ENCODE results near the gene GDPD2.
"Not testable (repeated sequence)": the region's sequence is repeated elsewhere in the genome, so short reads cannot be mapped to it uniquely, and the experiment has no call there.

The GDPD2 gene, protein sequence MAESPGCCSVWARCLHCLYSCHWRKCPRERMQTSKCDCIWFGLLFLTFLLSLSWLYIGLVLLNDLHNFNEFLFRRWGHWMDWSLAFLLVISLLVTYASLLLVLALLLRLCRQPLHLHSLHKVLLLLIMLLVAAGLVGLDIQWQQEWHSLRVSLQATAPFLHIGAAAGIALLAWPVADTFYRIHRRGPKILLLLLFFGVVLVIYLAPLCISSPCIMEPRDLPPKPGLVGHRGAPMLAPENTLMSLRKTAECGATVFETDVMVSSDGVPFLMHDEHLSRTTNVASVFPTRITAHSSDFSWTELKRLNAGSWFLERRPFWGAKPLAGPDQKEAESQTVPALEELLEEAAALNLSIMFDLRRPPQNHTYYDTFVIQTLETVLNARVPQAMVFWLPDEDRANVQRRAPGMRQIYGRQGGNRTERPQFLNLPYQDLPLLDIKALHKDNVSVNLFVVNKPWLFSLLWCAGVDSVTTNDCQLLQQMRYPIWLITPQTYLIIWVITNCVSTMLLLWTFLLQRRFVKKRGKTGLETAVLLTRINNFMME

DNA sequence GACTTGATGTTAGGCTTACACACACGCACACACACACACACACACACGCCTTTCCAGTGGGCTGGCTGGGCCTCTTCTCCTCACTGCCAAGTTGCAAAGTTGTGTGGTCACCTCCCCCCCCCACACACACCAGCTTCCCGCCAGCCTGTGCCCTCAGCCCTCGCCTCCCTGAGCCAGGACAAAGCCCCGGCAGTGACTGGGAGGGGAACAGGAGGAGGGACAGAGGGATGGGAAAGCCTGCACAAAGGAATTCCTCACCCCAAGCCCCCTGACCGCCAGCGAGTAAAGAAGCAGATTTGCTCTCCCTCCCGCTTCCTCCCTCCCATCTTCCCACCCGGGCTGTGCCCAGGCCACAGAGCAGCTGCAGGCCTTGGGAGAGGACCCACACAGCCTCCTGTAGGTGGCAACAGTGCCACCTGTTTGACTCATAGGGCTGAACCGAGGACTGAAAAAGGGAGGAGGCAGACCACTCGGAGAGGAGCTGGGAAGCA, at the start of gene GDPD2:
Gene GDPD2, plus strand, starts transcription at position 464 of the 491 bp plus-strand sequence. CDS start 1,671 bp downstream, outside the sequence.
- in situ Hi-C loops (cut with HindIII; ENCODE audit: low pct_unique_long_range_greater_than_20kb, low sequenced_read_pairs) = no loop called here
- TF ChIP-seq JUND (IDR thresholded peaks at IDR 0.05; ENCODE audit: low read depth) = no peak
- peak; percentile 7 to 60 for DNase-seq (ENCODE audit: low read depth in 1 of 2, low spot score in 1 of 2)

- no peak for DNase-seq (ENCODE audit: low read depth in 1 of 2, low spot score in 1 of 2)
- in situ Hi-C loops (cut with HindIII; ENCODE audit: low pct_unique_long_range_greater_than_20kb, low sequenced_read_pairs) = no loop called here
- TF ChIP-seq JUND (IDR thresholded peaks at IDR 0.05; ENCODE audit: low read depth) = no peak
These were observed 36.9 kb upstream of the GDPD2 start for GRCh38 chrX:70386235-70386634.

- DNase-seq (ENCODE audit: low read depth in 1 of 2, low spot score in 1 of 2) = no peak
- no peak for TF ChIP-seq JUND (IDR thresholded peaks at IDR 0.05; ENCODE audit: low read depth)
- in situ Hi-C loops (cut with HindIII; ENCODE audit: low pct_unique_long_range_greater_than_20kb, low sequenced_read_pairs) = no loop called here
These were observed 24.2 kb upstream of the GDPD2 start for GRCh38 chrX:70398899-70399298.

DNA sequence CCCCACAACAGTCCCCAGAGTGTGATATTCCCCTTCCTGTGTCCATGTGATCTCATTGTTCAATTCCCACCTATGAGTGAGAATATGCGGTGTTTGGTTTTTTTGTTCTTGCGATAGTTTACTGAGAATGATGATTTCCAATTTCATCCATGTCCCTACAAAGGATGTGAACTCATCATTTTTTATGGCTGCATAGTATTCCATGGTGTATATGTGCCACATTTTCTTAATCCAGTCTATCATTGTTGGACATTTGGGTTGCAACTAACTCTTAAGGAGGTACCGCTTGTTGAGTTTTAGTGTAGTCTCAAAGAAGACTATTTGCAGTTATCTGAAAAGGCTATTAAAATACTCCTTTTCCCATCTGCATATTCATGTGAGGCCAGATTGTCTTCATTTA, 22.9 kb upstream of the GDPD2 start:
- in situ Hi-C loops (cut with HindIII; ENCODE audit: low pct_unique_long_range_greater_than_20kb, low sequenced_read_pairs); DNase-seq (ENCODE audit: low read depth in 1 of 2, low spot score in 1 of 2): not testable (repeated sequence)

DNA sequence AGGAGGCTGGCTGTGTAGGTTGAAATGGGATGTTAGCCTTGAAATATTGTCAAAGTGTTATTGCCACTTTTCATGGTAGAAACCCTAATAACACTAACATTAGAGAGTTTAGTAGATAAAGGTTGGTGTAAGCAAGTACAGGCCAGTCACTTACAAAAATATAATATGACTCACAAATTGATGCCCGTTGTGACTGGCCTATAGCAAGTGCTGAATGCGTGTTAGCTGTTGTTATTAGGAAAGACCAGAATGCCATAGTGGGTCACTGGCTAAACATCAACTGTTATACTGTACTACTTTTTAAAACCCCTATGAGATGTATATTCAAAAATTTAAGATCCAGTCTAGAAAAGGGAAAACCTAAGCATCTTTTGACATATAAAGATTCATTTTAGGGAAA, 20.4 kb upstream of the GDPD2 start:
- in situ Hi-C loops (cut with HindIII; ENCODE audit: low pct_unique_long_range_greater_than_20kb, low sequenced_read_pairs) = no loop called here
- TF ChIP-seq JUND (IDR thresholded peaks at IDR 0.05; ENCODE audit: low read depth) = no peak
- DNase-seq (ENCODE audit: low read depth in 1 of 2, low spot score in 1 of 2) = no peak

DNA sequence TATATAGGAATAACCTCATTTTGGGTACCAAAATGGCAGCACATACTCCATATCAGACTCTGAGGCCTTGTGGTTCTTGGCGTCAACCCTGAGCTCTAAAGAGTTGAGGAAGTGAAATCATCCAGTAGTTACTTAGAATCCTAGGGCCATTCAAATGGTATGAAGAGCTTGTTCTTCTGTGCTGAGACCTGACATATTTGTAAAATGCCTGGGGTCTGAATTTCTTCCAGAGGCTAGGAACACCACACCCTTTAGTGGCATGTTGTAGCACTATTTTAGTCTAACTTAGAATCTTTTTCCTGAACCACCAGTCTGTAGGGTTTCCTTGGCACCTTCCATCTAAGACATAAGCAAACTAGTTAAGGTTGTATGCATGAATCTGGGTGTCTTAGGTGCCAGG, 18.1 kb upstream of the GDPD2 start:
- in situ Hi-C loops (cut with HindIII; ENCODE audit: low pct_unique_long_range_greater_than_20kb, low sequenced_read_pairs) = no loop called here
- no peak for TF ChIP-seq JUND (IDR thresholded peaks at IDR 0.05; ENCODE audit: low read depth)
- DNase-seq (ENCODE audit: low read depth in 1 of 2, low spot score in 1 of 2) = no peak

GRCh38 chrX:70410921-70411320, 12.2 kb upstream of the GDPD2 start:
- no peak for TF ChIP-seq JUND (IDR thresholded peaks at IDR 0.05; ENCODE audit: low read depth)
- in situ Hi-C loops (cut with HindIII; ENCODE audit: low pct_unique_long_range_greater_than_20kb, low sequenced_read_pairs) = no loop called here
- no peak for DNase-seq (ENCODE audit: low read depth in 1 of 2, low spot score in 1 of 2)

DNA sequence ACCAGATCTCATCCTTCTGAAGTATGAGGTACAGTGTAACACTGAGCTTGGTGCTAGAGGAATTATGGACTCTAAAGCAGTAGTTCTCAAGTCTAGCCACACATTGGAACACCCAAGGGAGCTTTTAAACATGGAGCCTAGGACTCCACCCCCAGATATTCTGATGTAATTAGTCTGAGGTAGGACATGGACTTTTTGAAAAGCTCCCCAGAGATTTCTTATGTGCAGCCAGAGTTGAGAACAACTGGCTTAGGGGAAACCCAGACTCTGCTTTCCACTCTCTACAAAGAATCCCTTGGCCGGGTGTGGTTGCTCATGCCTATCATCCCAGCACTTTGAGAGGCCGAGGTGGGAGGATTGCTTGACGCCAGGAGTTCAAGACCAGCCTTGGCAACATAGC, 11.6 kb upstream of the GDPD2 start:
- in situ Hi-C loops (cut with HindIII; ENCODE audit: low pct_unique_long_range_greater_than_20kb, low sequenced_read_pairs) = no loop called here
- no peak for TF ChIP-seq JUND (IDR thresholded peaks at IDR 0.05; ENCODE audit: low read depth)
- no peak for DNase-seq (ENCODE audit: low read depth in 1 of 2, low spot score in 1 of 2)

DNA sequence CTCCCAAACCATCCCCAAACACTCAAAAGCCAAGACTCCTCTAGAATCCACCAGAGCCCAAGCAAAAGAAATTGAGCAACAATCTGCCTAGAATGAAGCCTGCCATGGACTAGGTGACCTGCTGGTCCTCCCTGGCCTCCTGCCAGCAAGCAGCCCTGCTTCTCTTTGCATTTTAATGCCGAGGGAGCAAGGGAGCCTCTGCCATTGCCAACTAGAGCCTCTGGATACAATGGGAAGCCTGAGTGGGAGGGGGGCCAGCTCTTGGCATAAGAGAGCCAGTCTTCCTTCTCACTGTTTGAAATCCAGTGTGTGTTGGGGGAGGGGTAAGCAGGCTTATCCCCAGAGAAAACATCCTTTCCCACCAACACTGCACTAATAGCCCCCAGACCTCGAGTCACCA, 1.5 kb upstream of the GDPD2 start:
- in situ Hi-C loops (cut with HindIII; ENCODE audit: low pct_unique_long_range_greater_than_20kb, low sequenced_read_pairs) = no loop called here
- TF ChIP-seq JUND (IDR thresholded peaks at IDR 0.05; ENCODE audit: low read depth) = no peak
- no peak for DNase-seq (ENCODE audit: low read depth in 1 of 2, low spot score in 1 of 2)

GRCh38 chrX:70423936-70424675, 992 bp downstream of the GDPD2 start:
- in situ Hi-C loops (cut with HindIII; ENCODE audit: low pct_unique_long_range_greater_than_20kb, low sequenced_read_pairs) = no loop called here
- no peak for DNase-seq (ENCODE audit: low read depth in 1 of 2, low spot score in 1 of 2)
- no peak for TF ChIP-seq JUND (IDR thresholded peaks at IDR 0.05; ENCODE audit: low read depth)

- in situ Hi-C loops (cut with HindIII; ENCODE audit: low pct_unique_long_range_greater_than_20kb, low sequenced_read_pairs) = no loop called here
- no peak for DNase-seq (ENCODE audit: low read depth in 1 of 2, low spot score in 1 of 2)
- TF ChIP-seq JUND (IDR thresholded peaks at IDR 0.05; ENCODE audit: low read depth) = no peak
These were observed 1.7 kb downstream of the GDPD2 start for GRCh38 chrX:70424801-70425200.

DNA sequence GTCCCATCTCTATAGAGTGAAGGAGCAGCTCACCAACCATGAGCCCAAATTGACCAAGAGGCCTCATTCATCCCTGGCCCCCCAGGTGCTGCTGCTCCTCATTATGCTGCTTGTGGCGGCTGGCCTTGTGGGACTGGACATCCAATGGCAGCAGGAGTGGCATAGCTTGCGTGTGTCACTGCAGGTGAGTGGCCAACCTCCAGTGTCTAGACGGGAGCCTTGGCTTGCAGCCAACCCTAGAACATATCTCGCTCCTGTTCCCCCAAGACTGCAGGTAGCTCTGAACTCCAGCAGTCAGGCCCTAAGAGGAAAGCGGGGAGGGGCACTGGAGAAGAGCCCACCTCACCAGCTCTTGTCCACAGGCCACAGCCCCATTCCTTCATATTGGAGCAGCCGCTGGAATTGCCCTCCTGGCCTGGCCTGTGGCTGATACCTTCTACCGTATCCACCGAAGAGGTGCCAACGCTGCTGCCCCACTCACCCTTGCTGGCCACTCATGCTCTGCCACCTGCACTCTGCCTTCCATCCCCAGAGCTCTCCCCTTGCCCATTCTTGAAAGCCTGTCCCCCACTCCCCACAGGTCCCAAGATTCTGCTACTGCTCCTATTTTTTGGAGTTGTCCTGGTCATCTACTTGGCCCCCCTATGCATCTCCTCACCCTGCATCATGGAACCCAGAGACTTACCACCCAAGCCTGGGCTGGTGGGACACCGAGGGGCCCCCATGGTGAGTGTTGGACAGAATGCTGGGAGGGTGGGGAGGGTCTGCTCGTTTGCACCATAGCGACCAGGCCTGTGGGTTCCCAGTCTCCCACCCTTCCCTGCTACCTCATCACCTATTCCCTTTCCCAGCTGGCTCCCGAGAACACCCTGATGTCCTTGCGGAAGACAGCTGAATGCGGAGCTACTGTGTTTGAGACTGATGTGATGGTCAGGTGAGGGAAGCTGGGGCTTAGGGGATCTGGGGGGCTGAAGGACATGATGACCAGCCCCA, 3.5 kb downstream of the GDPD2 start:
- no peak for TF ChIP-seq JUND (IDR thresholded peaks at IDR 0.05; ENCODE audit: low read depth)
- no peak for DNase-seq (ENCODE audit: low read depth in 1 of 2, low spot score in 1 of 2)
- in situ Hi-C loops (cut with HindIII; ENCODE audit: low pct_unique_long_range_greater_than_20kb, low sequenced_read_pairs) = no loop called here
